OCI-LY3 (cell line): Measurements from ENCODE around the gene PTBP1.

Experiments
- H2AFZ ChIP-seq: fragments of 200-600, 300-600 bp; shearing (Covaris generic); 2 replicates; pipeline ENCODE4 v1.6.0; 2014; ENCODE audit warnings: antibody characterized with exemption, low read depth, low read length
- H3K27ac ChIP-seq: fragments of 200-600, 300-600 bp; sonication (generic); 2 replicates; pipeline ENCODE4 v1.5.1; 2014; ENCODE audit warnings: mild to moderate bottlenecking, low read length, moderate library complexity, mixed read lengths
- H3K27me3 ChIP-seq: fragments of 200-600, 300-600 bp; sonication (generic); 2 replicates; pipeline ENCODE4 v1.6.1; 2014; ENCODE audit warnings: low read depth, low read length, mixed read lengths
- H3K36me3 ChIP-seq: fragments of 200-600, 300-600 bp; sonication (generic); replicated peaks from 2 replicates; pipeline ENCODE3; 2014; ENCODE audit warnings: low read depth, low read length, mixed read lengths
- H3K4me1 ChIP-seq: fragments of 300-600, 200-600 bp; sonication (generic); 2 replicates; pipeline ENCODE4 v1.6.1; 2014; ENCODE audit warnings: low read length, mixed read lengths
- H3K4me2 ChIP-seq: fragments of 200-600, 300-600 bp; sonication (generic); 2 replicates; pipeline ENCODE4 v1.6.1; 2014; ENCODE audit warnings: low read length, mixed read lengths
- H3K4me3 ChIP-seq: fragments of 300-600, 200-600 bp; sonication (generic); 2 replicates; pipeline ENCODE4 v1.5.1; 2014; ENCODE audit warnings: antibody characterized with exemption, mild to moderate bottlenecking, low read length, moderate library complexity
- H3K79me2 ChIP-seq: fragments of 300-600, 200-600 bp; shearing (Covaris generic); 2 replicates; pipeline ENCODE4 v1.6.1; 2014; ENCODE audit warnings: mild to moderate bottlenecking, low read length, mixed read lengths
- H3K9ac ChIP-seq: fragments of 300-600, 200-600 bp; shearing (Covaris generic); 2 replicates; pipeline ENCODE4 v1.6.0; 2014; ENCODE audit warnings: mild to moderate bottlenecking, low read length, moderate library complexity
- H3K9me3 ChIP-seq: fragments of 200-600, 300-600 bp; shearing (Covaris generic); 2 replicates; pipeline ENCODE4 v1.6.1; 2014; ENCODE audit warnings: low read length, mixed read lengths; ENCODE audit not compliant: insufficient read depth
- H4K20me1 ChIP-seq: fragments of 200-600, 300-600 bp; sonication (generic); 2 replicates; pipeline ENCODE4 v1.6.1; 2016; ENCODE audit warnings: low read length, mixed read lengths; ENCODE audit not compliant: insufficient read depth
- EZH2phosphoT487 ChIP-seq: fragments of 200-600 bp; shearing (Covaris generic); IDR thresholded peaks from 2 replicates; pipeline ENCODE4 v1.6.1; 2018; ENCODE audit warnings: antibody characterized with exemption, mixed run types, low read depth
- TF ChIP-seq, protein P1 (sequence below): fragments of 200-600, 300-600 bp; sonication (generic); IDR thresholded peaks from 2 replicates; pipeline ENCODE4 v1.5.1; 2014; ENCODE audit warnings: antibody characterized with exemption, low read length, low read depth

PTBP1 gene

DNA sequence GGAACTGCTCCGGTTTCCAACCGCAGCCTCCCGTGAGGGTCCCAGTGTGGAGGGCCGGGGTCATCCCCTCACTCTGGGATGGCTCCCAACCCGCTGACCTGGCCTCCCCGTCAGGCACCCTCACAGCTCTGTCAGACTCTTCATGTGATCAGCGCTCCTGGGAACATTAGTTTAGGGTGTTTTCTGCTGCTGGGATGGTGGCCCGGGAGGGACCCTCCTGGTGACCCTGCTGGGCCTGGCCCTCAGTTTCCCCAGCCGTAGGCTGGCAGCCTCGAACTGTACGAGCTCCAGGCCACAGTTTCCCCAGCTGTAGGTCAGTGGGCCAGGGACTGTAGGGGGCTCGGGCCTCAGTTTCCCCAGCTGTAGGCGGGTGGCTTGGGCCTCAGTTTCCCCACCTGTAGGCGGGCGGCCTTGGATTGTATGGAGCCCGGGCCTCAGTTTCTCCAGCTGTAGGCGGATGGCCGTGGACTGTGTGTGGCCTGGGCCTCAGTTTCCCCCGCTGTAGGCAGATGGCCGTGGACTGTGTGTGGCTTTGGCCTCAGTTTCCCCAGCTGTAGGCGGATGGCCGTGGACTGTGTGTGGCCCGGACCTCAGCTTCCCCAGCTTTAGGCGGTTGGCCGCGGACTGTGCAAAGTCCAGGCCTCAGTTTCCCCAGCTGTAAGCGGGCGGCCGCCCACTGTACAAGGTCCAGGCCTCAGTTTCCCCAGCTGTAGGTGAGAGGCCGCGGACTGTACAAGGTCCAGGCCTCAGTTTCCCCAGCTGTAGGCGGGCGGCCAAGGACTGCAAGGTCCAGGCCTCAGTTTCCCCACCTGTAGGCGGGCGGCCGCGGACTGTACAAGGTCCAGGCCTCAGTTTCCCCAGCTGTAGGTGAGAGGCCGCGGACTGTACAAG, 1.3 kb upstream of the PTBP1 start:
- H3K9me3 ChIP-seq: no peaks in the 10 kb centered on the region
- no peak overlapping the region for H2AFZ ChIP-seq
- peaks cover 31% of the 10 kb centered on the region for H4K20me1 ChIP-seq
- H3K4me3 ChIP-seq: peak overlapping the region; percentile 81
- no peaks in the 10 kb centered on the region for H3K27me3 ChIP-seq
- peaks cover 37% of the 10 kb centered on the region for H3K79me2 ChIP-seq
- peaks cover 26% of the 10 kb centered on the region for H3K36me3 ChIP-seq
- TF ChIP-seq, protein P1, sequence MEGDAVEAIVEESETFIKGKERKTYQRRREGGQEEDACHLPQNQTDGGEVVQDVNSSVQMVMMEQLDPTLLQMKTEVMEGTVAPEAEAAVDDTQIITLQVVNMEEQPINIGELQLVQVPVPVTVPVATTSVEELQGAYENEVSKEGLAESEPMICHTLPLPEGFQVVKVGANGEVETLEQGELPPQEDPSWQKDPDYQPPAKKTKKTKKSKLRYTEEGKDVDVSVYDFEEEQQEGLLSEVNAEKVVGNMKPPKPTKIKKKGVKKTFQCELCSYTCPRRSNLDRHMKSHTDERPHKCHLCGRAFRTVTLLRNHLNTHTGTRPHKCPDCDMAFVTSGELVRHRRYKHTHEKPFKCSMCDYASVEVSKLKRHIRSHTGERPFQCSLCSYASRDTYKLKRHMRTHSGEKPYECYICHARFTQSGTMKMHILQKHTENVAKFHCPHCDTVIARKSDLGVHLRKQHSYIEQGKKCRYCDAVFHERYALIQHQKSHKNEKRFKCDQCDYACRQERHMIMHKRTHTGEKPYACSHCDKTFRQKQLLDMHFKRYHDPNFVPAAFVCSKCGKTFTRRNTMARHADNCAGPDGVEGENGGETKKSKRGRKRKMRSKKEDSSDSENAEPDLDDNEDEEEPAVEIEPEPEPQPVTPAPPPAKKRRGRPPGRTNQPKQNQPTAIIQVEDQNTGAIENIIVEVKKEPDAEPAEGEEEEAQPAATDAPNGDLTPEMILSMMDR: no peak
- TF ChIP-seq EZH2phosphoT487: no peak
- peak overlapping the region; percentile 65 for H3K4me2 ChIP-seq
- peaks cover 12% of the 10 kb centered on the region for H3K4me1 ChIP-seq
- peak overlapping the region; percentile 84 for H3K9ac ChIP-seq
- H3K27ac ChIP-seq: peak overlapping the region; percentile 58; the same call in 1 of the 2 replicates

DNA sequence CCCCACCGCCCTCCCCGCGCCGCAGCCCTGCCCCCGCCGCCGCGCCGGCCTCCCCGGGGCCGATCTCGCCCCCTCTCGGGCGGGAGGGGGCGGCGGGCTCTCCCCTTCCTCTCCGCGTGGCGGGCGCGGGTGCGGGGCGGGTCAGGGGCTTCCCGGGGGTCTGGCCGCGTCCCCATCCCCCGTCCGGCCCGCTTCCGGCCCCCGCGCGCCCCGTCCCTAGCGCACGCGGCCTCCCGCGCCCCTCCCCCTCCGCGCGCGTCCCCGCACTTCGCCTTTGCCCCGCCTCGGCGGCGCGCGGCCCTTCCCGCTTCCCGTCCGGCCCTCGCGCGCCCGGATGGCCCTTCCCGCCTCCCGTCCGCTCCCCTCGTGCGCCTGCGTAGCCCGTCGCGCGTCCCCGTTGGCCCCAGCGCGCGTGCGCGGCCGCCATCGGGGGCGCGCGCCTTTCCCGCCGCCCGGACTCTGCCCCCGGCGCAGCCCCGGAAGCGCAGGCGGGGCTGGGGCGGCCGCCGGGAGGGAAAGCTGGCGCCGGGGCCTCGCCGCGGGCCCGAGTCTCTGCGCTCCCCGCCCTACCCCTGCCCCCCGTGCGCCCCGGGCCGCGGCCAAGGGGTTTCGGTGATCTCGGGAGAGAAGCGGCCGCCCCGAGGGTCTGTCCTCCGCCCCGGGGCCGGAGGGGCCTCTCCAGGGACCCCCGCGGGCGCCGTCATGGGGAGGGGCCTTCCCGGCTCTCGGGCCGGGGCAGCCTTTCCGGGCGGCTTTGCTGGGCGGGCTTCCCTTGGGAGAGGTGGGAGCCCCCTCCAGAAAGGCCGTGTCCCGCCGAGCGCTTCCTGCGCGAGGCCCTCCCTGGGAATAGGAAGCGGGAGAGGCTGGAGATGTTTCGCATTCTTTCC, 519 bp downstream of the PTBP1 start:
- Histone ChIP-seq H3K4me3 (peak overlapping the region; percentile 99), H3K9me3 (no peaks in the 10 kb centered on the region), H4K20me1 (peaks cover 49% of the 10 kb centered on the region), H3K9ac (peak overlapping the region; percentile 95), H3K4me2 (peak overlapping the region; percentile 96), H3K27ac (peak overlapping the region; percentile 74), H3K36me3 (peaks cover 44% of the 10 kb centered on the region), H3K79me2 (peaks cover 56% of the 10 kb centered on the region), H3K4me1 (peaks cover 12% of the 10 kb centered on the region), H3K27me3 (no peaks in the 10 kb centered on the region), H2AFZ (no peak overlapping the region)
- TF ChIP-seq, protein P1: no peak
- no peak for TF ChIP-seq EZH2phosphoT487

DNA sequence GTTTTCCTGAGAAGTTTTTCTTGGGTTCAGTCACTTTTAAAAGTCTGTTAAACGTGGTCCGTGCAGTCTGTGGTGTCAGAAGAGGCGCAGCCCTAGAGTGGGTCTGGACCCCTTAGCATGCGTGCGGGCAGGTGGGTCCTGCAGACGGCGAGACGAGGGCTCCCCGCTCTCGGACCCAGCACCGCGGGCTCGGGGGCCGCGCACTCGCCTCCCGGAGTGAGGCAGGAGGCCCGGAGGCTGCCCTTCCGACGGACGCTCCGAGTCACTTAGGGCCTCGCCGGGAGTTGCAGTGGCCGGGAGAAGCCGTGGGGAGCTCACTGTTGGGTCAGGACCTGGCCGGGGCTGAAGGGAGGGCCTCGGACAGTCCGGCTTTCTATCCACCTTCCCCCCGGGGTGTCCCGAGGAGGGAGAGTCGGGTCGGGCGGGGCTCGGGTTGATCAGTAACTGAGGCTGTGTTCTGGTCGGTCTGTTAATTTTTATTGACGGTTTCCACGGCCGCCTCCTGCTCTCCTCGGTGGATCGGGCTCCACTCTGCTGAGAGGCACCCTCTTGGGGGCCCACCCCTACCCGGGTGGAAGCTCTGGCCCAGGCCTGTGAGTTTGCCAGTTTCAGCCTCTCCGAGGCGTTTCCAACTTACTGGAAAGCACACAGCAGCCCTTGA, 1.3 kb downstream of the PTBP1 start:
- H3K27ac ChIP-seq: peak overlapping the region; percentile 66

More for the DNA sequence above, 1.3 kb downstream of the PTBP1 start:
- H3K9ac ChIP-seq: peak overlapping the region; percentile 95
- no peaks in the 10 kb centered on the region for H3K27me3 ChIP-seq
- TF ChIP-seq, protein P1: no peak
- no peak for TF ChIP-seq EZH2phosphoT487
- peaks cover 63% of the 10 kb centered on the region for H3K79me2 ChIP-seq
- peaks cover 57% of the 10 kb centered on the region for H4K20me1 ChIP-seq
- H3K36me3 ChIP-seq: peaks cover 52% of the 10 kb centered on the region
- H3K4me3 ChIP-seq: peak overlapping the region; percentile 99
- peak overlapping the region; percentile 96 for H3K4me2 ChIP-seq
- peaks cover 12% of the 10 kb centered on the region for H3K4me1 ChIP-seq
- no peak overlapping the region for H2AFZ ChIP-seq
- no peaks in the 10 kb centered on the region for H3K9me3 ChIP-seq
